Measurements from ENCODE around the gene TVP23A.

Gene TVP23A

DNA sequence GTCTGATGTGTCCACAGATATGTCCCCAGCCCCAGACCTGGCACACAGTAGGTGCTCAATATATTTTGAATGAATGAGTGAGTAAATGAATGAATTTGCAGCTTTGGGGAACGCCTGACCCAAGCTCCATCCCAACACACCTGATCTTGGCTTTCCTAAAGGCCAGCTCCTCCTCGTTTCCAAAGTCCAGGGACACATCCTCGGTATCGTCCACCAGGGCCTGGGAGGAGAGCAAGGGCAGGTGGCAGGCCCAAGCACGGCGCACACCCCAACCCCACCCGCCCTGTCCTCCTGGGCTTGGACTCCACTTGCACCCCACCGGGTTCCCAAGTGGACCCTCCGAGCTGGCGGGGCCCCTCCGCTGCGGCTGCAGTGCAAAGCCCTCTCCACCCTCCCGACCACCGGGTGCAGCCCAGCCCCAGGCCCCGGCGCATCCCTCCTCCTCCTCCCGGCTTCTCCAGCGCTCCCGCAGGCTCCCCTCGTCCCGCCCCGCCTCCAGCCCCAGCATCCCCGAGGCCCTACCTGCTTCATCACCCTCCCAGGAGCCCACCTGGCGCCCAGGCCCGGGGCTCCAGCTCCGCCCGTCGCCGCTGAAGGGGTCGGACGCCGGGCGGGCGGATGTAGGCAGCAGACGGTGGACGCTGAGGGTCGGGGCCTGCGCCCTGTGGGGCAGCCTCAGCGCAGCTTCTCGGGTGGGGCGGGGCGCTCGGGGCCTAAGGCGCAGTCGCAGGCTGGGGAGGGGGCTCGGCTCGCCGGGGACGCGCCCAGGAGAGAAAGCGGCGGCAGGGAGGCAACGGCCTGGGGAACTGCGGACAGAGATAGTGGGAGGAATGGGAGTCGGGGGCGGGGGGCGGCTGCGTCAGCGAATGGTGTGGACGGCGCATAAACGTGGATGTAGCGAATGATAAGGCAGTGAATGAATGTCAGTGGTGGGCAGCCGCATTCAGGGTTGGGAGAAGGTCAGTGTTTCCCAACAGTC, at the start of gene TVP23A:
TVP23A (minus strand) TSS at position 832 of the 979 bp plus-strand sequence; CDS start at position 531, 301 bp downstream.
- DNase-seq, result no peak

DNA sequence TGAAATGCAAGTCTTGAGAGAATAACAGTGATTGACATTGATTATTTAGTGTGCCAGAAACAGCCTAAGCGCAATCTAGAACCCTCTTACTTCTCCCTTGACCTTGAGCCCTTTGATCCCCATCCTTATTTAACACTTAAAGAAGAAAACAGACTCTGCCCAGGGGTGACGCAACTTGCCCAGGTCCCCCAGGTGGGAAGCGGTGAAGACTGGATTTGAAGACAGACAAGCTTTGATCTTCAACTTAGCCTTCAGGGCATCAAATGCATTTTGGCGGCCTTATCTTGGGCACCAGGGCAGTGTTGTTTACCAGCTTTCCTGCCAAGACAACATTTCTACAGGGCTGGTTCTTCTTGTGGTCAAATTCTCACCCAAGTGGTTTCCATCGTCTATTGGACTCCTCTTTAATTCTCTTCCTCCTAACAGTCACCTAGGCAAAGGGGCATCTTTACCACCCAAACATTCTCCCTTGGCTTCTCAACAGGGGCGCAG, 49.6 kb upstream of the TVP23A start:
- DNase-seq, result no peak

DNA sequence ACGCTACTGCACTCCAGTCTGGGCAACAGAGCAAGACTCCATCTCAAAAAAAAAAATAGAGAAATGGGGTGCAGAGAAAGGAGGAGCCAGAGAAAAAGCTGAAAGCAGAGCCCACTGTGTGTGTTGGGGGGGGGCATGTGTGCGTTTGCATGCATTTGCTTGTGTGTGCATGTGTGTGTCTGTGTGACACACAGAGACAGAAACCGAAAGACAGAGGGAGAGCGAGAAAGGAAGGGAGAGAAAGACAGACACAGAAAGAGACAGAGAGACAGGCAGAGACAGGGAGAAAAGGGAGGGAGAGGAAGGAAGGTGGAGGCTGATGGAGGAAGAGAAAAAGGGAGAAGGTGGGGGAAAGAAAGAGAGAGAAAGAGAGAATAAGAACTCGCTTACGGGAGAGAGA, 48.6 kb upstream of the TVP23A start:
- DNase-seq, result no peak

DNA sequence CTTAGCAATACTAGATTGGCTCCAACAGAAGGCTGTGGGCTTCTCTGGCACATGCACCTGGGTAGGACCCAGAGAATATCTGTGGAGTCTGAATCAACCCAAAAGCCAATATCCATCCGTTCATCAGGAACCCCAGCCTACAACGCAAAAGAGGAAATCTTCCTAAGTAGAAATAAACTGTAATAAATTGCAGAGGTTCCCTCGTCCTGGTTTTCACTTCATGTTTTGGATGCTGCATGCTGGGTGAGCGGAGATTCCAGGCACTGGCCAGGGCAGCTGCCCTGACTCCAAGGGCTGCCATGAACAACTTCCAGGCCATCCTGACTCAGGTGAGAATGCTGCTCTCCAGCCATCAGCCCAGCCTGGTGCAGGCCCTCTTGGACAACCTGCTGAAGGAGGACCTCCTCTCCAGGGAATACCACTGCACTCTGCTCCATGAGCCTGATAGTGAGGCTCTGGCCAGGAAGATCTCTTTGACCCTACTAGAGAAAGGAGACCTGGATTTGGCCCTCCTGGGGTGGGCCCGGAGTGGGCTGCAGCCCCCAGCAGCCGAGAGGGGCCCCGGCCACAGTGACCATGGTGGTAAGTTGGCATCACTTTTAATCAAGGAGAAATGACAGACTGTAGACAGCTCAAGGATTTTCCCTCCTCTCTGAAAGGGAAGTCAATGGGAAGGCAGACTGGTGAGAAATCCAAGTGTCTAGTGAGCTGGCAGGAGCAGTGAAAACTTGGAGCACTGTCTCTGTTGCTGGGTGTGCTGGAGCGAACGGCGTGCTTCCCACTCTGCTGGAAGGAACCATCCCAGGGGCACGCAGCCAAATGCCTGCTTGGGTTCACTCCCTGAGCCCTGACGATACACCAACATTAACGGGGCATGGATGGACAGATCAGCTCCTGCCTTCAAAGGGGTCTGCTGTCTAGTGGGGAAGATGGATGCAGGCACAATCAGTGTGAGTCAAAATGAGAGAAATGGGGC, 47.7 kb upstream of the TVP23A start:
- no peak for DNase-seq

DNA sequence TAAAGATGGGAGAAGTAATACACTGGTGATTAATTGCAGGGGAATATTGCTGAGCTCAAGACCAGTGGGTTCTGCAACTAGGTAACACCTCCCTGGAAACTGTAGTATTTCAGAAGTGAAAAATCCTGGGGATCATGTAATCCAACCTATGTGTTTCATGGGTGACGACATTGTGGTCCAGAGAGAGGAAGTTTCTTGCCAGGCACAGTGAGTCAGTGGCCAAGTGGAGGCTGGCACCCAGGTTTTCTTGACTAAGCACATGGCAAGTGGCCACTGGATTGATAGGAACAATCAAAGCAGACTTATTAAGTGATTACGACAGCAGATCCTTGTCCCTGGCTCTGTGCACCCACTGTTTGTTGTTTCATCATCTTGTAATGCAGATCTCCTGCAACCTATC, 43.8 kb upstream of the TVP23A start:
- DNase-seq, result peak; percentile 25

DNA sequence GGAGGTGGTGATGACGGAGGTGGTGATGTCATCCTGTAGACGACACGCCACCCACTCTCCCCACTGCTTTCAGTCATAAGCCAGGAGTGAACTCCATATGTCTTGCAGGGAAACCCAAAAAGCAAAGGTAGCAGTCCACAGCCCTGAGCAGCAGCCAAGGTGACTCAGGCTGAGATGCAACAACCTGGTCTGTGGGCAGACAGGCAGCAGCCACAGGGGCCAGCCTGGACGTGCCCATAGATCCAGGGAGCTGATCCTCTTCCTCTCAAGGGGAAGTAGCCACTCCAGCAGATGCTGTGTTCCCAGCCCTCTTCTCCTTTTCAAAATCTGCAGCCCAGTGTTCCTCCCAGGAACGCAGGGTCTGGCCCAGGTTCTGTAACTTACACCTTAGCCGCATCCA, 41.1 kb upstream of the TVP23A start:
- DNase-seq, result no peak

DNA sequence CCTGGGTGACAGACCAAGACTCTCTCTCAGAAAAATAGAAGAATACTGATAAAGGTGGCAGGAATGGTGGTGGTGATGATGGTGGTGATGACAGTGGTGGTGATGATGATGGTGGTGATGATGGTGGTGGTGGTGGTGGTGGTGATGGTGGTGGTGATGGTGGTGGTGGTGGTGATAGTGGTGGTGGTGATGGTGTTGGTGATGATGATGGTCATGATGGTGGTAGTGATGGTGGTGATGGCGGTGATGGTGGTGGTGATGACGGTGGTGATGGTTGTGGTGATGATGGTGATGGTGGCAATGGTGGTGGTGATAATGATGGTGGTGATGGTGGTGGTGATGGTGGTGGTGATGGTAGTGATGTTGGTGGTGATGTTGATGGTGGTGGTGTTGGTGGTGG, 40.4 kb upstream of the TVP23A start:
- no peak for DNase-seq

DNA sequence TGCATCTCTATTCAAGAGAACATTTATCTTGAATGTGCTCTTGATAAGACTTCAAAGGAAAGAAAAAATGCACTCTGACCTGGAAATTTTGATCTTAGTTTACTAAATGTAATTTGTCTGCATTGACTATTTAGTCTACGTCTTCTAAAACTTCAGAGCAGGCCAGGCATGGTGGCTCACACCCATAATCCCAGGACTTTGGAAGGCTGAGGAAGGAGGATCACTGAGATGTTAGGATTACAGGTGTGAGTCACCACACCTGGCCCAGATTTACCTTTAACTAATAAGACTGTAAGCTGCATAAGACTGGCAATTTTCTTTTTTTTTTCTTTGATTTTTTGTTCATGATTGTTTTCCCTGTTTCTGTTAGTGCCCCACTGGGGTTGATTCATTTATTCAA, 39.6 kb upstream of the TVP23A start:
- DNase-seq, result no peak

DNA sequence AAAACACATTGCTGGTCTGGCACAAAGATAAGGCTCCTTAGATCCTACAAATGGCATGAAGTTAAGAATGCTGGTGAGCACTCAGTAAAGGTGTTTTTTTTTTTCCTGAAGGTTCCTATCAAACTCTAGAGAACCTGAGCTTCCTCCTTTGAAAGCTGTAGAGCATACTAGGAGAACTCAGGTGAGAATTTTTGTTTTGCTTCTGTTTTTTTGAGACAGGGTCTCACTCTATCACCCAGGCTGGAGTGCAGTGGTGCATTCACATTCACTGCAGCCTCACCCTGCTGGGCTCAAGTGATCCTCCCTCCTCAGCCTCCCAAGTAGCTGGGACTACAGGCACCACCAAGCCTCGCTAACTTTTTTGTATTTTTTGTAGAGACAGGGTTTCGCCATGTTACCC, 37.4 kb upstream of the TVP23A start:
- DNase-seq, result no peak

DNA sequence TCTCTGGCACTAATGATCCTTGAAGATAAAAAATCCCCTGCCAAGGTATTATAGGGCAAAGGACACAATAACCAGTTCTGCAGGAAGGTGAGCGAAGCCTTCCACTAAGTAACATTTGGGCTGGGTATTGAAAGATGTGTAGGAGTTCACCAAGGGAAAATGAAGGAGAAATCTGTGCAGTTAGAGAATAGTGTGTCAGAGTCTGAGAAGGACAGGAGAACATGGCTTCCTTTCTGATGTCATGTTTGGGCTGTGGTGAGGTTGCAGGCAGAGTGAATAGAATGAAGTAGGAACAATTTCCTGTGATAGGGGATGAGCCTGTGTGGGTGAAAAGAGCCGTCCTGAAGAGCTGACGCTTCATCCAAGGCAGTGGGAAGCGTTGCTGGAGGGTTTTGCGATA, 34.4 kb upstream of the TVP23A start:
- DNase-seq, result no peak

DNA sequence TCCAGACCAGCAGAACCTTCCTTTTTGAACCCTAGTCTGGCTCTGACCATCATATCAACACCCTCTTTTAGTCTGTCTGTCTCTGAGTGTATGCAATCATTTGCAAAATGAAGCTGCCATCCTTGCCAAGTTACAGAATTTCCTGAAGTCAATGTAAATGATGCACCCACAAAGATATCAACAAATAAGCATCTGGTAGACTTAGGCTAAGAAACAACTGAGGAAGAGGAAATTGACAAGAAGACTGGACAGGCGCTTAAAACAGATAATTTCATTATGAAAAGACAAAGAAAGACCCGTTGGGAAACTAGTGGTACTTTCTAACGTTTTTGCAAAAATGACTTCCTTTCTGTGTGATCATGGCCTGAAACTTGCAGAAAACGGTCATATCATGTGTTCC, 33.7 kb upstream of the TVP23A start:
- no peak for DNase-seq

DNA sequence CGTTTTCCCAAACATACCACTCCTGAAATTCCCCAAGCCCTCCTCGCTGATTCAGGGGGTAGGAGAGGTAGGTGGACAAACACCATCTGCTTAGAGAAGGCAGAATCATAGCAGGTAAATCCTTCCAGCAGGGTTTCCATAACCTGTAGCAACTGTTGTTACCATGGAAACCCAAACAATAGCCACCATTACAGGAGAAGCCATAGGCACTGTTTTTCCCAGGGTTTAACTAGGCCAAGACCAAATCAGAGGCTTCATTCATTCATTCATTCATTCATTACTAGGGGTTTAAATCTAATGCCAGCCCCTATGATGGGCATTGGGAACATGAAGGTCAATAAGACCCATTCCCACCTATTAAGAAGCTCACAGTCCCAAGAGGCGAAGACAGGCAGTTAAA, 32.9 kb upstream of the TVP23A start:
- DNase-seq, result no peak

DNA sequence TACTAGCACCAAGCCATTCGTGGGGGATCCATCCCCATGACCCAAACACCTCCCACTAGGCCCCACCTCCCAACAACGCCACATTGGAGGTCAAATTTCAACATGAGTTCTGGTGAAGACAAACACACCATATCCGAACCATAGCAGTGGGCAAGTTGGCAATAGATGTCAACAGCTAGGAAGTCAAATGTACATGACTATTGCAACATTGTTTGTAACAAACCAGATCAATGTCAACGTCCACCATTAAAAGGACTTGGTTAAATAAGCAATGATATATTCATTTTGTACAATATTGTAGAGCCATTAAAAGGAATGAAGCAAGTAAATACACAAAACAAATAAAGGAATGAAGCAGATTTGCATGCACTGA, 31.9 kb upstream of the TVP23A start:
- no peak for DNase-seq

DNA sequence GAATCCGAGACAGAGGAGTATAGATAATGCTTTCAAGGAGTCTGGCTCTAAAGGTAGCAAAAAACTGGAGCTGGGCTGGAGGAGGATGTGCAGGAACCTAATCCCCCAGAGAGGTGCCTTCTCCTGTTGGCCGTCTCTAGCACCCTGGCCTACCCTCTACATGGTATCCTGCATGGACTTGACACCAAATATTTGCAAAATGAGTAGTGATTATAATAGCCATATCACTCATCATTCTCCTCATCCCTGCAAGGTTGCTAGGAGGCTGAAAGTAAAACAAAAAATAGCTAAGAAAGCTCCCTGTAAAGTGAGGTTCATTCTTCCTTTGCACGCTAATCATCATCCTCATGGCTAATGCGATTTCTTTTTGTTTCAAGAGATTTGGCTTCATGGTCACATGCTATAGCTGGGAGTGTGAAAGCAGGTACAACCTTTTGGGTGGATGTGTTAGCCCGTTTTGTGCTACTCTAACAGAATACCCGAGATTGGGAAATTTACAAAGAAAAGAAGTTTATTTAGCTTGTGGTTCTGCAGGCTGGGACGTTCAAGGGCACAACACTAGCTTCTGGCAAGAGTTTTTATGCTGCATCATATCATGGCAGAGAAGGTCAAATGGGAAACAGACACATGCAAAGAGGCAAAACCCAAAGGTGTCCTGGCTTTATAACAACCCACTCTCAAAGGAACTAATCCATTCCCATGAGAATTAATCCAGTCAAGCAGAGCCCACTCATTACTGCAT, 31.3 kb upstream of the TVP23A start:
- DNase-seq, result no peak

DNA sequence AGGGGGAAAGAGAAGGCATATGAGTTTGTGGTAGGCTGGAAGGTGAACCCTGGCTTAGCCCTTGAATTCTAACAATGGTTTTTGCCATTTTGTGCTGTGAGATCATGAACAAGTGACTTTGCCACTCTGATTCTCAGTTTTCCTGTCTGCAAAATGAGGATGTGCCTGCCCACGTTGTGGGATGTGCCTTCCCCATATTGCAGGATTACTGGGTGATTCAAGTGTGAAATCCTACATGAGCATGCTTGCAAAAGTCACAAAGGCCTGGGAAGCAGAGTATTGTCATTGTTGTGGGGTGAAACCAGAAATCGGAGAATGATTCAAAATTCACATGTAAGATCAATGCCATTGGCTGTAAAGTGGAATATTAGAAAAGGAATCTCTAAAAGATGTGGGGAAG, 28.6 kb upstream of the TVP23A start:
- DNase-seq, result no peak

DNA sequence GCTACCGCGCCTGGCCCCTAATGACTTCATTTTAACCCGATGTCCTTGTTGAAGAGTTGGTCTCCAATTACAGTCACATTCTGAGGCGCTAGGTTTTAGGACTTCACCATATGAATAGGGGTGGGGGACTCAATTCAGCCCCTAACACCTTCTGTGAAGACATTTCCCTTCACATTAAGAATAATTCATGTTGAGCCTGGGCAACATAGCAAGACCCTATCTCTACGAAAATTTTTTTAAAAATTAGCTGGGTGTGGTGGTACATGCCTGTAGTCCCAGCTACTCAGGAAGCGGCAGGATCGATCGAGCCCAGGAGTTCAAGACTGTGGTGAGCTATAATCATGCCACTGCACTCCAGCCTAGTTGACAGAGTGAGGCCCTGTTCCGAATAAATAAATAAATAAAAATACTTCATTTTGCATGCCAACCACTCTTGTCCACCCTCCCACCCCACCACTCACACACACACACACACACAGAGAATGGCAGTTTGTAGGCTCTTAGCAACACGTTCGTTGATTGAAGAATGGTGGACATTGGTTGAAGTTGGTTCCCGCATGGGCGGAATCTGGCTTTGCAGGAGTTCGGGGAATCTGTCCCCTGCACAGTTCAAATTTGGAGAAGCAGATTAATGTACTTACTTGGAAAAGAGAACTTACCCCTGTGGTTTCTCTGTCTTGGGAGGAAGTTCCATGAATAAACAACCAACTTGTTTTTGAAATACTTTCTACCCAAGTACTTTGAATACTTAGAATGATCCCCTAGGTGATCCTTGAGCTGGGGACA, 27.8 kb upstream of the TVP23A start:
- DNase-seq, result no peak

DNA sequence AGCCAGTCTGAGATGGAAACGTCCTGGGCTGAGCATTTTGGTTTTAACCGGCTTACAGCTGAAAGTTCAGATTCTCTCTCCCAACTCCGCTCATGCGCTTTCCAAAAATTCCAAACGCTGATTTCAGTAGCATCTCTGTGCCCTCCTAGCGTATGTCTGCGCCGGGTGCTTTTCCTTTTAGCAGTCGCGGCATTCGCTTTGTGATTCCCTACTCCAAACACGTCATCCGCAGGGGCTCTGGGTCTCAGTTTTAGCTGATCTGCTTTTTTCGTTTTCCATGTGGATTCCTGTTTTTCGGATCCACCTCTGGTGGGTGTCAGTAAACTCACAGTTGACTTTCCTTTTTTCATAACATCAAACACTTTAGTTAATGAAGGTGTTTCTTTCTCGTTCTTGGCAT, 22.1 kb upstream of the TVP23A start:
- DNase-seq, result no peak

DNA sequence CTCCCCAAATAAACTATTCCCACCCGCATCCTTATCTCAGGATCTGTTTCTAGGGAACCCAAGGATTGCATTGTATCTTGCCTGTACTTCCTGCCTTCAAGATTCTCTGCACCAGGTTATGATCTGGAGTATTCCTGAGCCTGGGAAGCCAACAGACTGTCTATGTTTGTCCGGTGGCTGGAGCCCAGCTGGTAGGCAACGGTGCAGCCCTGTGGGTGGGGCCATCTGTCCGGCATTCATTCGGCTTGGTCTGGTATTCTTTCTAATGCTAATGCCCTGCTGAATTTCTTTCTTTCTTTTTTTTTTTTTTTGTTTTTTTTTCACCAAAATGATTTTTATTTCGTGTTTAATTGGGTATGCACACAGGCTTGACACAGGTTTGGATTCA, 20.7 kb upstream of the TVP23A start:
- DNase-seq, result no peak

DNA sequence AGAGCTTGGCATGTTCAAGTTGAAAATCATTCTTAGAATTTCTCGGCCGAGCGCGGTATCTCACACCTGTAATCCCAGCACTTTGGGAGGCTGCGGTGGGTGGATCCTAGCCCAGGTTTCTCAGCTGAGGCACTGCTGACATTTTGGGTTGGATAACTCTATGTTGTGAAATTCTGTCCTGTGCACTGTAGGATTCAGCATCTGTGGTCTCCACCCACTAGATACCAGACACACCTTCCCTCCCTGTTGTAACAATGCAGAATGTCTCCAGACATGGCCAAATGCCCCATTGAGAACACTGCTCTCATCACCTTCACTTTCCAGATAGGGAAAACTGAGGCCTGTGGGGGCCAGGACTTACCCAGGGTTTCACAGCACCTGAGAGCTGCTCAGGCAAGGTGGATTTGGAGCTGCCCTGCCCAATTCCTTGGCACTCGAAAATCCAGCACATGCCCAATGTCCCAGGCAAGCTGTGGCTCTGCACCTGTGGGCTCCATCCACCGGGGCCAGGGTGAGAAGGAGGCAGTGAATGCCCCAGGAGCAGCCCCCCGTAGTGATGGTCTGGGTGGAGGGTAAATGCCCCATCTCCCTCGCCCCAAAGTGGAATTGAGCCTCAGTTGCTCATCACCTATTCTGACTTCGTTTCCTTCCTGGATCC, 20.2 kb upstream of the TVP23A start:
- no peak for DNase-seq

DNA sequence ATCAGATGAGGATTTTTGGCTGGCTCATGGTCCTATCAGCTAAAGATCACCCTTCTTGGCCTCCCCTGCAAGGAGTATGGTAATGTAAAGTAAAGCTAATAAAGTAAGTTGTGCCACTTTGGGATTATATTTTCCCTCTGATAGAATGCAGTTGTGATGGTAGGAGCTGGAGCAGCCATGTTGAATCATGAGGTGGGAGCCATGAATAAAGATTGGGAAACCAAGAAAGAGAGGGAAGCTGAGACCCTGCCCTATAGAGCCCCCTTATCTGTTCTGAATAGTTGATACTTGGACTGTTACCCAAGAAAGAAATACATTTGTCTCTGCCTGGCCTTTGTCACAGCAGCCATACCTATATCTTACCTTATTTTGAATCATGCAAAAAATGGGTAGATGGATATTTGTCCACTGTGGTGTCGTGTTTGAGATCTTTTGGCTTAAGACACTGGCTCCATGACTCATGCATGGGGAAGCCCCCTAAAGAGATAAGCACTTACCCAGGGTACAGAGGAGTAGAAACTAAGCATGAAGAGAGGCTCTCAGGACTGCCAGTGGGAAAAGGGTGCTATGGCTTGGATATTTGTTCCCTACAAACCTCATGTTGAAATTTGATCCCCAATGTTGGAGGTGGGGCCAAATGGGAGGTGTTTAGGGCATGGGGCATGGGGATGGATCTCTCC, 17.7 kb upstream of the TVP23A start:
- DNase-seq, result no peak
